ENCODE results near the gene PRR5L.

GRCh38 chr11:36264011-36264972 is 31.8 kb upstream of the PRR5L start:
- TF ChIP-seq POLR2A (IDR thresholded peaks at IDR 0.05; ENCODE audit: low read depth, low read length): no peak
- no peak for TF ChIP-seq POLR2AphosphoS5 (IDR thresholded peaks at IDR 0.05; ENCODE audit: low read depth, low read length)
- TF ChIP-seq TAF1 (IDR thresholded peaks at IDR 0.05; ENCODE audit: borderline replicate concordance, low read depth, low read length): no peak
